ENCODE results near the gene PPM1M.

The PPM1M gene

GRCh38 chr3:52230889-52231499 is 14.6 kb upstream of the PPM1M start:
- DNase-seq, result no peak

GRCh38 chr3:52231502-52232278 is 13.9 kb upstream of the PPM1M start:
- DNase-seq, result peak; percentile 91

DNA sequence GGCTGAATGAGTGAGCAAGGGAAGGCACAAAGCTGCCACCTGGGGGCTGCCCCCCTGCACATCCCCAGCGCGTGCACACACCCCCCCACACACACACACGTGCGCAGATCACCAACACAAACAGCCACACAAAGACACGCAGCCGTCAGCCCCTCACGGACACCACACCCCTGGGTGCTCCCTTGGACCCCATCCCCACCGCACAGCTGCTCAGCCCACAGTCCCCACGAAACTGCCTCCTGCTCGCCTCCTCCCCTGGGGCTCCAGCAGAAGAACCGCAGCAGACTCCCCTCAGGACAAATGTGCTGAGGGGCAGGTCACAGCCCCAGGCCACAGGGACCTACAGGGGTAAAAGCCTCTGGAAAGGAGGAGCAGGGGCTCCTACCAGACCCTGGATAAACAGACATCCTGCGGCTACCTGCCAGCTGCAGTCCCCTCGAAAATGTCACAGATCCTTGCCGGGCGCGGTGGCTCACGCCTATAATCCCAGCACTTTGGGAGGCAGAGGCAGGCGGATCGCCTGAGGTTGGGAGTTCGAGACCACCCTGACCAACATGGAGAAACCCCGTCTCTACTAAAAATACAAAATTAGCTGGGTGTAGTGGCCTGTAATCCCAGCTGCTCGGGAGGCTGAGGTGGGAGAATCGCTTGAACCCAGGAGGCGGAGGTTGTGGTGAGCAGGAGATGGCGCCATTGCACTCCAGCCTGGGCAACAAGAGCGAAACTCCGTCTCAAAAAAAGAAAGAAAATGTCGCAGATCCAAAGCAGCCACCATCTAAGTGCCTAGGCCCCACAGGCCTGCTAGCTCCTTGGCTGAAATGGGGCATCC is 13.1 kb upstream of the PPM1M start:
- DNase-seq, result no peak

GRCh38 chr3:52233108-52233591 is 12.4 kb upstream of the PPM1M start:
- no peak for DNase-seq

DNA sequence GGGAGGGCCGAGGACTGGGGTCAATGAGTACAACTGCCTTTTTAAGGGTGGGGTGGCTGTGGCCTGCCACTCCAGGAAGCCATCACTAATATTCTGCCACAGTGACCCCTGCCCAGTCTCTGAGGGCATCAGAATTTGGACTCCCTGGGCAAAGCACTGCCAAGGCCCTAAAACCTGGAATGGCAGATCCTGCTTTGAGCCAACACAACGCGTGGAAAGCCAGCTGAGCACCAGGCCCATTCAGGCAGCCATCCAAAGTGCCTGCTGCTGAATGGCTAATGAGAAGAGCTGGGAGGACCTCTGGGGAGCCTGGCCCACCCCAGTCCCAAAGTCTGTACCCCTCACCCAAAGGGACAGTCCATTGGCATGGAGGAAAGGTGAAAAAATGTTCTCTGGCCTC is 11.6 kb upstream of the PPM1M start:
- DNase-seq, result no peak

GRCh38 chr3:52234516-52235447 is 10.8 kb upstream of the PPM1M start:
- no peak for DNase-seq

DNA sequence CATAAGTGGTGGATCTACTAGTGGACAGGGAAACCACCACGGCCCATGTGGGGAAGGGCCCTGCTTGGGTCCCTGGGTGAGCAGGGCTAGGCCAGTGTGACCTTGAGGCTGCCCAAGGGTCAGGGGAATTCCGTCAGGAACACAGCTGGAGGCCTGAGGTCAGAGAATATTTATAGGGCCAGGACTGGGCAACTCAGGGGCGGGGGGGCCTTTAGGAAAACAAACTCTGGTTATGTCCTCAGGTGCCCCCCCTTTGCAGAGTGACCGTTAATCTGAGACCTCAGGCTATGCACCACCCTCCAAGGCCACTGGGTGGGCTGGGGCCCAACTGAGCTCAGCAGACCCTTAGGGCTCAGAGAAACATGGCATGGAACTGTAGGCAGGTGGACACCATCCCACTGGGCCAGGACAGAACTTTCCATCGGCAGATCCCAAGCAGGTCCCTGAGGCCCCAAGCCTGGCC is 9.1 kb upstream of the PPM1M start:
- no peak for DNase-seq

- no peak for DNase-seq
Measured at GRCh38 chr3:52237006-52237656, 8.4 kb upstream of the PPM1M start.

GRCh38 chr3:52237657-52238172 is 7.8 kb upstream of the PPM1M start:
- DNase-seq, result no peak

GRCh38 chr3:52238193-52238760 is 7.3 kb upstream of the PPM1M start:
- no peak for DNase-seq

DNA sequence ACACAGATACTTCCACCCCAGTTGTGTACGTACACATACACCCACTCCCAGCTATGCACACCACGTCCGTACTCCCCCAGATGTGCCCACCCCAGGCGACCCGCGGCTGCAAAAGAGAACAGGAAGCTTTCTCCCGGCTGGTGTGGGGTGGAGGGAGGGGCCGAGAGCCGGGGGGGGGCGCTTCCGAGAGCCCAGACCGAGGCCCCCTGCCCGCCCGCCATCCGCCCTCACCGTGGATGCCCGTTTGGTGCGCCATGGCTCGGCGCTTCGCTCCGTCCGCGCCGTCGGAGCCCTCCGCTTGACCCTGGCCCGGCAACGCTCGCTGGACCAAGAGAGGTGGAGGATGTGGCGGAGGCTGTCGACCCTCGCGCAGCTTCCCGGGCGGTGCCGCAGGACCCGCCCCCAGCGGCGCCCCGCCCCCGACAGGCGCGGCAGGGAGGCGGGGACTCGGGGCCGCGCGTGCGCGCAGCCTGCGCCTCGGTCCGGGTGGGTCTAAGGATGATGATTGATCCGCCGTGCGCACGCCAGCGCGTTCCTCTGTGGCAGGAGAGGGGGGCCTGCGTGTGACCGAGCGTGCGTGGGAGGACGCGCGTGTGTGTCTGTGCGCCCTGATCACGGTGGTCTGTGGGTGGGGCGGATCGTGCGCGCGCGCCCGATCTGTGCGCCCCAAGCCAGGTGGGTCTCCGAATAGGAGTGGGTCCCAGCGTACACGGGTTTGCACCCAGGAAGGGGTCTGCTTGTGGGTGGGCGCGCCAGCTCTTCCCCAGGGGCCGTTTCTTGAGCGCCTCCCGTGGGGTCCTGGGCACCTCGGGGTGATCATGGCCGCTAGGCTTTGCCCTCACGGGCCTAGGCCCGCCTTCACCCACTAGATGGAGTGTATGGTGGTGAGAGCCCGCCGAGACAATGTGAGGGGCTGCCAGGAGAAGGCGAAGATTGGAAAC is 6.5 kb upstream of the PPM1M start, which contains the start of gene TWF2:
Gene TWF2 (minus strand): TSS at position 398 of the 941 bp plus-strand sequence. CDS start 142 bp downstream, at position 256.
- peak; percentile 82 for DNase-seq

- no peak for DNase-seq
Measured at GRCh38 chr3:52240059-52240885, 5.3 kb upstream of the PPM1M start.

GRCh38 chr3:52240886-52241370 is 4.6 kb upstream of the PPM1M start:
- DNase-seq, result no peak

GRCh38 chr3:52242039-52242438 is 3.5 kb upstream of the PPM1M start:
- no peak for DNase-seq

DNA sequence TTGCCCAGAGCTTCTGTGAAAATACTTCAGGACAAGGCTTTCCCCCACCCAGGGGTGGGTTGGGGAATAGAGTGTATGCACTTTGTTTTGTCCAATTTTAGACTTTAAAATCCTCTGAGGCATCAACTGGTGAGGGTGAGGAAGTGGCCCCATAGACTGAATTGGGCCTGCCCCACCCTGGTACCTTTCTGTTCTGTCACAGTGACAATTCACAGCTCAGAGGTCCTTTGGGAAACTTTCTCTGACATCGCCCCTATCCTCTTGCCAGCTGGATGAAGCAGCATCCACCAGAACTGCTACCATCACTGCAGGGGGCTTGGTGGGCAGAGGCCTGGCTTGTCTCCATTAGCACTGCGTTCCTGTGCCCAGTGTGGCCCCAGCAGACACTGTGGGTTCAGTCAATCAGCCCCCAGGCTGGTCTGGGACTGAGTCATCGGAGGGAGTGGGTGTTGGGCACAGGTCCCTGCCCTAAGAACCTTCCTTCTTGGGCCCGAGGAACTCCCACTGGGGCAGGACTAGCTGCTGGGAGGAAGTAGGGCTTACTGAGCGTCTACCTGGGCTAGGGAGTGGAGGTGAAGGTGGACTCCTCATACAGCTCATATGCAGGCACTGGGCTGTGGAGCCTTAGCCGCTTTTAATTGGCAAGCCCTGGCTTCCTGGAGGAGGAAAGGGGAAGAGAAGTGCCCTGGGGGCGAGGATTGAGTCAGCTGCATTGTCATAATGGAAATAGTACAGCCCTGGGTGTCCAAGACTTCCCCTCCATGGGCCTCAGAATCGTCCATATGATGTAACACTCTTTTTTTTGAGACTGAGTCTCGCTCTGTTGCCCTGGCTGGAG is 1.5 kb upstream of the PPM1M start:
- DNase-seq, result no peak

- no peak for DNase-seq
Measured at GRCh38 chr3:52246264-52246620, 683 bp downstream of the PPM1M start.

- no peak for DNase-seq
Measured at GRCh38 chr3:52246728-52247408, 1.3 kb downstream of the PPM1M start.
